Caco-2 (cell line): ENCODE data around the gene SMARCA2. TPM values are rescaled to one million over a fixed set of nuclear protein-coding genes. Genes with fewer than 3 reads are reported as not detected.

Experiments
- BruUV-seq: library from RNA; stranded (reverse); fragments of 400-500 nt; replicated peaks from 2 replicates; lab custom pipeline; 2021; lab: Mats Ljungman, UMichigan
- CTCF ChIA-PET: fragments of 300-600 bp; sonication (Branson Sonifier 250); formaldehyde crosslinking; loops from one replicate; lab custom pipeline; 2022; ENCODE audit warnings: antibody characterized with exemption; lab: Charles Lee
- POLR2A ChIA-PET: fragments of 300-600 bp; sonication (Branson Sonifier 250); formaldehyde crosslinking; loops from one replicate; lab custom pipeline; 2022; ENCODE audit warnings: antibody characterized with exemption; lab: Charles Lee
- DNase-seq, 2 experiments: peaks; one replicate each; pipeline versions ENCODE4 v3.0.0 to v3.0.0-alpha.2; 2020 to 2022
- H3K27me3 ChIP-seq: replicated peaks from 2 replicates; pipeline ENCODE4 v1.6.0; 2011; ENCODE audit warnings: low read length; ENCODE audit not compliant: control insufficient read depth, insufficient read depth
- H3K36me3 ChIP-seq: 2 replicates; pipeline ENCODE4 v1.5.1; 2011; ENCODE audit warnings: low read length; ENCODE audit not compliant: control insufficient read depth, insufficient read depth
- H3K4me1 ChIP-seq: fragments of 250-450 bp; sonication (Bioruptor Pico); 2 replicates; pipeline ENCODE4 v1.5.1; 2020; ENCODE audit warnings: mild to moderate bottlenecking
- H3K4me3 ChIP-seq: 2 replicates; pipeline ENCODE4 v1.5.1; 2011; ENCODE audit warnings: low read depth, mild to moderate bottlenecking, control low read depth, low read length
- H3K9me3 ChIP-seq: fragments of 250-450 bp; sonication (Bioruptor Pico); 2 replicates; pipeline ENCODE4 v1.5.1; 2020; ENCODE audit warnings: mild to moderate bottlenecking, moderate library complexity
- H3K27ac Mint-ChIP-seq: one replicate; pipeline ENCODE4 v1.8.0; 2022; ENCODE audit warnings: mixed read lengths; ENCODE audit not compliant: unreplicated experiment
- H3K27me3 Mint-ChIP-seq: one replicate; pipeline ENCODE4 v1.8.0; 2022; ENCODE audit warnings: mixed read lengths; ENCODE audit not compliant: insufficient read depth, unreplicated experiment
- H3K36me3 Mint-ChIP-seq: one replicate; pipeline ENCODE4 v1.8.0; 2022; ENCODE audit warnings: mild to moderate bottlenecking, mixed read lengths; ENCODE audit not compliant: insufficient read depth, unreplicated experiment
- H3K4me1 Mint-ChIP-seq: one replicate; pipeline ENCODE4 v1.8.0; 2022; ENCODE audit warnings: low read depth, mixed read lengths; ENCODE audit not compliant: unreplicated experiment
- H3K4me3 Mint-ChIP-seq: one replicate; pipeline ENCODE4 v1.8.0; 2022; ENCODE audit warnings: mild to moderate bottlenecking, moderate library complexity, mixed read lengths; ENCODE audit not compliant: unreplicated experiment
- H3K9me3 Mint-ChIP-seq: one replicate; pipeline ENCODE4 v1.8.0; 2022; ENCODE audit warnings: mixed read lengths; ENCODE audit not compliant: unreplicated experiment
- CTCF ChIP-seq, 2 experiments: fragments of 200-600 bp in 1 of 2; IDR thresholded peaks; 1 replicate in 1 of 2; 2 replicates in 1 of 2; pipeline versions ENCODE4 v1.5.1 to v1.8.0; 2011 to 2022; ENCODE audit warnings: antibody characterized with exemption in 1 of 2, control low read depth in 1 of 2, inconsistent platforms in 1 of 2, low read depth in 1 of 2, low read length in 1 of 2, mild to moderate bottlenecking in 1 of 2, moderate library complexity in 1 of 2; ENCODE audit not compliant: insufficient read depth in 1 of 2, severe bottlenecking in 1 of 2, unreplicated experiment in 1 of 2
- intact Hi-C: fragments of 100-400 bp; cut with micrococcal nuclease; formaldehyde crosslinking; loops from one replicate; pipeline ENCODE4 v1.10.0; 2022; ENCODE audit not compliant: unreplicated experiment
- total RNA-seq: library from RNA; stranded (reverse); gene quantifications from 2 replicates; pipeline ENCODE4 v1.2.3, GENCODE V29; 2022

Gene SMARCA2
- total RNA-seq, 1 experiment from 2014 or later = 13.5 TPM

- CTCF ChIA-PET = no interaction called here
- BruUV-seq = no TSS peak
- no peaks in the 10 kb centered on the region for H3K27me3 Mint-ChIP-seq
- no peaks in the 10 kb centered on the region for H3K36me3 Mint-ChIP-seq
- H3K36me3 ChIP-seq = no peaks in the 10 kb centered on the region
- no peaks in the 10 kb centered on the region for H3K9me3 ChIP-seq
- H3K4me1 ChIP-seq = no peaks in the 10 kb centered on the region
- no peak overlapping the region for H3K4me3 ChIP-seq
- H3K4me3 Mint-ChIP-seq = no peak overlapping the region
- H3K9me3 Mint-ChIP-seq = no peaks in the 10 kb centered on the region
- DNase-seq = peak in 1 of 2 experiments; percentile 9
- intact Hi-C loops = loop anchor here (10.0 kb wide), 1 partner anchor 101 kb away; the partner anchor contains the start of gene SMARCA2
- H3K4me1 Mint-ChIP-seq = no peaks in the 10 kb centered on the region
- H3K27ac Mint-ChIP-seq = no peak overlapping the region
- TF ChIP-seq CTCF (IDR thresholded peaks at IDR 0.05; ENCODE audit: insufficient read depth in 1 of 2, low read depth in 1 of 2, low read length in 1 of 2, severe bottlenecking in 1 of 2, unreplicated experiment in 1 of 2) = peak in 1 of 2 experiments; percentile 32
- H3K27me3 ChIP-seq = no peaks in the 10 kb centered on the region
- POLR2A ChIA-PET = no interaction called here
These were observed 100.9 kb downstream of the SMARCA2 start for GRCh38 chr9:2116073-2116472.

GRCh38 chr9:2117527-2117926, 102.4 kb downstream of the SMARCA2 start:
- TF ChIP-seq CTCF (IDR thresholded peaks at IDR 0.05; ENCODE audit: insufficient read depth in 1 of 2, low read depth in 1 of 2, low read length in 1 of 2, severe bottlenecking in 1 of 2, unreplicated experiment in 1 of 2) = no peak
- CTCF ChIA-PET = no interaction called here

GRCh38 chr9:2119566-2119965, 104.4 kb downstream of the SMARCA2 start:
- no peak for DNase-seq
- BruUV-seq = no TSS peak
- Mint-ChIP-seq H3K27me3 (no peaks in the 10 kb centered on the region), H3K4me1 (no peaks in the 10 kb centered on the region), H3K27ac (no peak overlapping the region), H3K9me3 (no peaks in the 10 kb centered on the region), H3K36me3 (no peaks in the 10 kb centered on the region), H3K4me3 (no peak overlapping the region)
- Histone ChIP-seq H3K27me3 (no peaks in the 10 kb centered on the region), H3K4me3 (no peak overlapping the region), H3K36me3 (no peaks in the 10 kb centered on the region), H3K4me1 (no peaks in the 10 kb centered on the region), H3K9me3 (no peaks in the 10 kb centered on the region)
- intact Hi-C loops = loop anchor here (10.0 kb wide), 1 partner anchor 105 kb away; the partner anchor contains the start of gene SMARCA2
- TF ChIP-seq CTCF (IDR thresholded peaks at IDR 0.05; ENCODE audit: insufficient read depth in 1 of 2, low read depth in 1 of 2, low read length in 1 of 2, severe bottlenecking in 1 of 2, unreplicated experiment in 1 of 2) = no peak
- CTCF ChIA-PET = no interaction called here
- POLR2A ChIA-PET = no interaction called here

More at GRCh38 chr9:2117527-2117926, 102.4 kb downstream of the SMARCA2 start:
- no TSS peak for BruUV-seq
- POLR2A ChIA-PET = no interaction called here
- no peaks in the 10 kb centered on the region for H3K27me3 ChIP-seq
- H3K27me3 Mint-ChIP-seq = no peaks in the 10 kb centered on the region
- H3K4me3 ChIP-seq = no peak overlapping the region
- intact Hi-C loops = loop anchor here (10.0 kb wide), 1 partner anchor 103 kb away; the partner anchor contains the start of gene SMARCA2
- H3K9me3 Mint-ChIP-seq = no peaks in the 10 kb centered on the region
- H3K4me1 Mint-ChIP-seq = no peaks in the 10 kb centered on the region
- H3K4me1 ChIP-seq = no peaks in the 10 kb centered on the region
- H3K9me3 ChIP-seq = no peaks in the 10 kb centered on the region
- no peak overlapping the region for H3K27ac Mint-ChIP-seq
- no peaks in the 10 kb centered on the region for H3K36me3 Mint-ChIP-seq
- no peak for DNase-seq
- H3K36me3 ChIP-seq = no peaks in the 10 kb centered on the region
- no peak overlapping the region for H3K4me3 Mint-ChIP-seq
